ENCODE measurements around the gene MRFAP1L1.
"Not testable (repeated sequence)": the region's sequence is repeated elsewhere in the genome, so short reads cannot be mapped to it uniquely, and the experiment has no call there.

MRFAP1L1 gene

DNA sequence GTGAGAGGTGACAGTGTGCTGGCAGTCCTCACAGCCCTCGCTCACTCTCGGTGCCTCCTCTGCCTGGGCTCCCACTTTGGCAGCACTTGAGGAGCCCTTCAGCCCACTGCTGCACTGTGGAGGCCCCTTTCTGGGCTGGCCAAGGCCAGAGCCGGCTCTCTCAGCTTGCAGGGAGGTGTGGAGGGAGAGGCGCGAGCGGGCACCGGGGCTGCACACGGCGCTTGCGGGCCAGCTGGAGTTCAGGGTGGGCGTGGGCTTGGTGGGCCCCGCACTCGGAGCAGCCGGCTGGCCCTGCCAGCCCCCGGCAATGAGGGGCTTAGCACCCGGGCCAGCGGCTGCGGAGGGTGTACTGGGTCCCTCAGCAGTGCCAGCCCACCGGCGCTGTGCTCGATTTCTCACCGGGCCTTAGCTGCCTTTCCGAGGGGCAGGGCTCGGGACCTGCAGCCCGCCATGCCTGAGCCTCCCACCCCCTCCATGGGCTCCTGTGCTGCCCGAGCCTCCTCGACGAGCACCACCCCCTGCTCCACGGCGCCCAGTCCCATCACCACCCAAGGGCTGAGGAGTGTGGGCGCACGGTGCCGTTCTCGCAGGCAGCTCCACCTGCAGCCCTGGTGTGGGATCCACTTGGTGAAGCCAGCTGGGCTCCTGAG, 37.0 kb downstream of the MRFAP1L1 start:
- not testable (repeated sequence) for FAIRE-seq

GRCh38 chr4:6672131-6672530, 37.5 kb downstream of the MRFAP1L1 start:
- no peak for FAIRE-seq

More for the DNA sequence above, 37.0 kb downstream of the MRFAP1L1 start:
- DNase-seq (ENCODE audit: extremely low spot score, insufficient read length, low read depth): not testable (repeated sequence)

GRCh38 chr4:6671648-6672047, 38.0 kb downstream of the MRFAP1L1 start:
- FAIRE-seq (no peak), DNase-seq (ENCODE audit: extremely low spot score, insufficient read length, low read depth) (no peak)

More at GRCh38 chr4:6672131-6672530, 37.5 kb downstream of the MRFAP1L1 start:
- DNase-seq (ENCODE audit: extremely low spot score, insufficient read length, low read depth): no peak

DNA sequence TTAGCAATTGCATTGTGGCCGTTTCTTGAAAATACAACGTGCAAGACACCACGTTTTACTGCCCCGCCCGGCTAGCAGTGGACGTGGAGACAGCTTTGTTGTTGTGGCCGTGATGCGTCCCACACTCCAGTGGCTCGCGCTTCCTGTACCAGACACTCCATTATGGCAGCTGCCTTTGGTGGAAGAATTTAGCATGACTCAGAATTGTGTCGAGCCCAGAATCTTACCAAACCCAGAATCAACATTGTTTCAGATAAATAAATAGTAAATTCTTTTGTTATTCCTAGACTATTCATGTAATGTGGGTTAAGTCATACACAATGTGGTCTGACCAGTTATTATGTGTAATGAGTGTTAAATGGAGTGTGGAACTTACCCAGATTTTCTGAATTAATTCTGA, 41.3 kb downstream of the MRFAP1L1 start:
- FAIRE-seq (no peak), DNase-seq (ENCODE audit: extremely low spot score, insufficient read length, low read depth) (no peak)

- FAIRE-seq (no peak), DNase-seq (ENCODE audit: extremely low spot score, insufficient read length, low read depth) (no peak)
Observed at GRCh38 chr4:6665320-6665654, 44.4 kb downstream of the MRFAP1L1 start.

- FAIRE-seq (no peak), DNase-seq (ENCODE audit: extremely low spot score, insufficient read length, low read depth) (no peak)
Observed at GRCh38 chr4:6663596-6664393, 45.9 kb downstream of the MRFAP1L1 start.

GRCh38 chr4:6662591-6662990, 47.1 kb downstream of the MRFAP1L1 start:
- no peak for DNase-seq (ENCODE audit: extremely low spot score, insufficient read length, low read depth)
- FAIRE-seq: no peak

DNA sequence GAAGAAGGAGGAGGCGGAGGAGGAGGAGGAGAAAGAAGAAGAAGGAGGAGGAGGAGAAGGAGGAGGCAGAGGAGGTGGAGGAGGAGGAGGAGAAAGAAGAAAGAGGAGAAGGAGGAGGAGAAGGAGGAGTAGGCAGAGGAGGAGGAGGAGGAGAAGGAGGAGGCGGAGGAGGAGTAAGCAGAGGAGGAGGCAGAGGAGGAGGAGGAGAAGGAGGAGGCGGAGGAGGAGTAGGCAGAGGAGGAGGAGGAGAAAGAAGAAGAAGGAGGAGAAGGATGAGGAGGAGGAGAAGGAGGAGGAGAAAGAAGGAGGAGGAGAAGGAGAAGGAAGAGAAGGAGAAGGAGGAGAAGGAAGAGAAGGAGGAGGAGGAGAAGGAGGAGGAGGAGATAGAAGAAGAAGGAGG, 49.2 kb downstream of the MRFAP1L1 start:
- no peak for DNase-seq (ENCODE audit: extremely low spot score, insufficient read length, low read depth)
- no peak for FAIRE-seq

- no peak for FAIRE-seq
- no peak for DNase-seq (ENCODE audit: extremely low spot score, insufficient read length, low read depth)
Observed at GRCh38 chr4:6659897-6660296, 49.8 kb downstream of the MRFAP1L1 start.

GRCh38 chr4:6658597-6659075, 51.0 kb downstream of the MRFAP1L1 start:
- DNase-seq (ENCODE audit: extremely low spot score, insufficient read length, low read depth) (no peak), FAIRE-seq (no peak)

- no peak for DNase-seq (ENCODE audit: extremely low spot score, insufficient read length, low read depth)
- no peak for FAIRE-seq
Observed at GRCh38 chr4:6658209-6658595, 51.5 kb downstream of the MRFAP1L1 start.

All from GM18507 (cell line).